KOPT-K1 (cell line): Measurements from ENCODE around the gene PDZD2.

ENCODE experiments used
- H3K27ac ChIP-seq: fragments of 200-600 bp; sonication (generic); 2 replicates; pipeline ENCODE4 v1.5.1; 2016; ENCODE audit warnings: antibody characterized with exemption, mild to moderate bottlenecking, low read depth, low read length; ENCODE audit not compliant: poor library complexity, severe bottlenecking
- H3K36me3 ChIP-seq: fragments of 200-600 bp; sonication (generic); 2 replicates; pipeline ENCODE4 v1.5.1; 2017; ENCODE audit warnings: antibody characterized with exemption, mild to moderate bottlenecking, low read length, moderate library complexity; ENCODE audit not compliant: insufficient read depth
- H3K9me3 ChIP-seq: fragments of 200-600 bp; sonication (generic); 2 replicates; pipeline ENCODE4 v1.5.1; 2017; ENCODE audit warnings: antibody characterized with exemption, low read length, mild to moderate bottlenecking; ENCODE audit not compliant: insufficient read depth, poor library complexity, severe bottlenecking

The PDZD2 gene

DNA sequence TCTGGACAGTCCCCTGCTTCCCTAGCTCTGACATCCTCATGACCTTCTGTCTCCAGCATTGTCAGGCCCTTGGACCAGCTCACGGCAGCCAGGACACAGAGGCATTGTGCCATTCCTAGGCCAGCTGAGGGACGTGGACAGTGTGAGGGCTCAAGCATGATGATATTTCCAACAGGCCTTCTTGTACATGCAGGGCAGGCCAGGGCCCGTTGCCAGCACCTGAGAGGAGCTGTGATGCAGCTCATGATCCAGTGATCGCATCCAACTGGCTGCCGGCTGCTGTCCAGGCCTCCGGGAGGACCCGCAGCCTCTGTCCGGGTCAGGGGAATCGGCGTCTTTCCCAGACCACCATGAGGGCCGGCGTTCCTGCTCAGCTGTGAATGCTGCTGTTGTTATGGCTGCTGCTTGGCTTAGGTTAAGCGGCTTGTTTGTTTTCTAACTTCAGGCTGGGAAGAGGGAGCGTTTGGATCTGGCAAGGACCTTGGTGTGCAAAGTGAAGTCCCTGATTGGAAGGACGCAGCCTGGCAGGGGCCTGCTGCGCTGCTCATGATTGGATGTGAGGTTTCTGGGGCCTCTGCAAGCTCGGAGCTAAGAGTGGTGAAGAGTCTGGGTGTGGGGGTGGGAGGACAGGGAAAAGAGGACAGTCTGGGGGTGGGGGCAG lies 53.8 kb downstream of the PDZD2 start:
- Histone ChIP-seq H3K27ac (no peak overlapping the region), H3K36me3 (no peaks in the 10 kb centered on the region), H3K9me3 (no peaks in the 10 kb centered on the region)

DNA sequence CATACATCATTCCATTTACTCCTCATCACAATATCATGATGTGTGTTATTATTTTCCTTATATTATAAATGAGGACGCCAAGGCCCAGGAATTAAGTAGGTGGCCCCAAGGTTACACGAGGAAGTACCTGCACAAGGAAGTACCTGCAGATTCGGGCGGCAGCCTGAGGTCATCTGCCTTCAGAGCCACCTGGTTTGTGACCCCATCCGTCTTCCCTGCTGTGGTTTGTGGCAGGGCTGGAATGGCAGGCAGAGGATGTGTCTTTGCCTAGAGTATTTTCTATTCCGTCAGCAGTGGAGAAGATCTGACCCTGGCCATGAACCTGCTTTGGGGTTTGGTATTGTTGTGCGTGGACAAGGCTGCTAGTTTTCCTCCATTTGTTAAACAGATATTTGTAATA lies 59.7 kb downstream of the PDZD2 start:
- H3K27ac ChIP-seq, result no peak overlapping the region
- H3K9me3 ChIP-seq, result no peaks in the 10 kb centered on the region
- H3K36me3 ChIP-seq, result no peaks in the 10 kb centered on the region

DNA sequence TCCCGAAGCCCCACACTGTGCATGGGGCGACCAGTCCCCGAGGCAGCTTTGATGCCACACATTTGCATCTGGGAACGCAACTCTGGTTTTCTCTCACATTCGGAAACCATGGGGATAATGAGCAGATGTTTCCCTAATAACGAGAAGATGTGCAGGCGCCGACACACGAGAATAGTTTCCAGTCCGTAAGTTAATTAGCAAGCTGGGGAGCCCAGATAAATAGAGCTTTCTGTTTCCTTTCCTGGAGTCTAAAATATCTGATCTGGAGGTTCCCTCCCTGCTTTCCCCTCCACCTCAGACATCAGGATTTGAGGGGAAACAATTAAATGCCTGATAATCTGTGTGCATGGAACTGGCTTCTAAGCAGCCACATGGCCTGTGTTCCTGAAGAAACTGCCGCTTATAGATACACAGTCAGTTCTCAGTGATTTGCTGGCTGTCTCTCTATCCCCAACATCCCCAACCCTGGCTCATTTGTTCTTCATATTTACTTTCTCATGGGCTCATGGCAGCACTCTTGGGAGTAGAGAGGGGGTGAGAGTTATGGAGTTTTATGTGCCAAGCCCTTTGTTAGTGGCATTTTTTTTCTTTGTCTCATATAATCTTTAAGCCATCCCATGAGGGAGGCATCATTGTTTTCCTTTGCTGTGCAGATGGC lies 62.8 kb downstream of the PDZD2 start:
- no peaks in the 10 kb centered on the region for H3K36me3 ChIP-seq
- no peak overlapping the region for H3K27ac ChIP-seq
- H3K9me3 ChIP-seq, result no peaks in the 10 kb centered on the region

DNA sequence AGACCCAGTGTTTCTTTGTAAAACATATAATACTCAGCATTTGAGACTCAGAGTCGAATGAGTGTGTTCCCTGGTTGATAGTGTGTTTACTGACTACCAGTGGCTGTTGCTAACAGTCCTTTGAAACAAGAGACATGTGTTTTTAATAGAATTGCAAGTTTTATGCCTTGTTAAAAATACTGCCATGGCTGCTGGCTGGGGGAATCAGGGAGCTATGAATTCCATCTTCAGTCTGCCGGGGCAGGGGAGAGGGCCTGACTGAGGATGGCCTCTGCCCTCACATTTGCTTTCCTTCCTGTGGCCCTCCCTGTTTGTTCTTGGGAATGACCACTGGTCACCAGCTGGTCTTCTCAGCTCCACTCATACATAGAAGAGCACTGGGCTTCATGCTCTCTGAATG lies 63.8 kb downstream of the PDZD2 start:
- no peaks in the 10 kb centered on the region for H3K9me3 ChIP-seq
- no peak overlapping the region for H3K27ac ChIP-seq
- H3K36me3 ChIP-seq, result no peaks in the 10 kb centered on the region

DNA sequence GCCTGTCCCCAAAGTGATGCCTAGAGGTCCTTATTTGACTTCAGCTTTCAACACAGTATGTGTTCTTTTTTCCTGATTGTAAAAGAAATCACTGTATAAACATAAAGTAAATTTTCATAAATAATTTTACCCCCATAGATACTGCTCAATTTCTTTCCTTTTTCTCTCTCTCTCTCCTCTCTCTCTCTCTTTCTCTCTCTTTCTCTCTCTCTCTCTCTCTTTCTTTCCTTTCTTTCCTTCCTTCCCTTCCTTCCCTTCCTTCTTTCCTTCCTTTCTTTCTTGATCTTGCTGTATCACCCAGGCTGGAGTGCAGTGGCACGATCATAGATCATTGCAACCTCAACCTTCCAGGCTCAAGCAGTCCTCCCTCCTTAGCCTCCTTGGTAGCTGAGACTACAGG lies 64.8 kb downstream of the PDZD2 start:
- Histone ChIP-seq H3K9me3 (no peaks in the 10 kb centered on the region), H3K27ac (no peak overlapping the region), H3K36me3 (no peaks in the 10 kb centered on the region)

DNA sequence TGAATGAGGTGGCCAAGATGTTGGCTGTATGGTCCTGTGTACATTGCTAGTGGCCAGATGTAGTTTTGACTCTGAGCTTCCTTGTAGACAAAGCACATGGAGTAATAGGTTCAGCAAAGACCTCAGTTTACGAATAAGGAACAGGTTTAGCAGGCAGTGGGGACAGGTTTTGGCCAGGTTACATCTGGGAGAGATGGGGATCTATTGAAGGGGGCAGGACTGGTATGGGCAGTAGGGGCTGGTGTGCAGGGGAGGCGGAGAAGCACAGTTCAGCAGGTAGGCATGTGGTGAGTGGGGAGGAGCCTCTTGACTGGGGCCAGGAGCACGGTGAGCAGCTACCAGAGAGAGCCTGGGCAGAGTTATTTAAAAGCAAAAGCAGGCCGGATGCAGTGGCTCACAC lies 67.3 kb downstream of the PDZD2 start:
- H3K9me3 ChIP-seq, result no peaks in the 10 kb centered on the region
- no peak overlapping the region for H3K27ac ChIP-seq
- no peaks in the 10 kb centered on the region for H3K36me3 ChIP-seq

DNA sequence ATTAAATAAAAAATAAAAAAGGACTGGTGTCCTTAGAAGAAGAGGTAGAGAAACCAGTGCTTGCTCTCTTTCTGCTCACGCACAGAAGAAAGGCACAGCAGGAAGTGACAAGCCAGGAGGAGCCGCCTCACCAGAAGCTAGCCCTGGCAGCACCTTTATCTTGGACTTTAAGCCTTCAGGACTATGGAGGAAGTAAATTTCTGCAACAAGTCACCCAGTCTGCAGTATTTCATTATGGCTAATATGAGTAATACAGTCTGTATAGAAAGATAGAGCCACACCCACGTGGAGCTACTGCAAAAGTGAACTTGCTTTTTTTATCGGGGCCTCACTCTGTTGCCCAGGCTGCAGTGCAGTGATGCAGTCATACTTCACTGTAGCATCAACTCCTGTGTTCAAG lies 68.4 kb downstream of the PDZD2 start:
- no peaks in the 10 kb centered on the region for H3K9me3 ChIP-seq
- H3K36me3 ChIP-seq, result no peaks in the 10 kb centered on the region

DNA sequence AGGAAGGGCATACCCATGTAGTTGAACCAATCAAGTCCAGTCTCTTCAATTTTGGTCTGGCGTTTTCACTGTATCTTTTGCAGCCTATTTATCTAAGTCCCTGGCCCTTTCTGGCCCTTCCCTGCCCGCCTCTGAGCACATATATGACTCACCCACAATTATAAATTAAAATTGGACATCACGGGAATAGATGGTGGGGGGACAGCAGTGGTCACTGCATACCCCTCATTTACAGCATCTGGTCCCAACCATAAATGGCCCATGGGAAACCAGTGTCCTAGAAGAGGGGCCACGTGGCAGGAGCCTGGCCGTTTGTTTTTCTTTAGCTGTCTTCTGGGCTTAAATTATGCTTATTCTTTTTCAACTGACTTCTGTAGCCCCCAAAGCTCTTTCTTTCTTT lies 69.2 kb downstream of the PDZD2 start:
- no peak overlapping the region for H3K27ac ChIP-seq
- no peaks in the 10 kb centered on the region for H3K36me3 ChIP-seq
- no peaks in the 10 kb centered on the region for H3K9me3 ChIP-seq

More for the DNA sequence above, 68.4 kb downstream of the PDZD2 start:
- H3K27ac ChIP-seq, result no peak overlapping the region

DNA sequence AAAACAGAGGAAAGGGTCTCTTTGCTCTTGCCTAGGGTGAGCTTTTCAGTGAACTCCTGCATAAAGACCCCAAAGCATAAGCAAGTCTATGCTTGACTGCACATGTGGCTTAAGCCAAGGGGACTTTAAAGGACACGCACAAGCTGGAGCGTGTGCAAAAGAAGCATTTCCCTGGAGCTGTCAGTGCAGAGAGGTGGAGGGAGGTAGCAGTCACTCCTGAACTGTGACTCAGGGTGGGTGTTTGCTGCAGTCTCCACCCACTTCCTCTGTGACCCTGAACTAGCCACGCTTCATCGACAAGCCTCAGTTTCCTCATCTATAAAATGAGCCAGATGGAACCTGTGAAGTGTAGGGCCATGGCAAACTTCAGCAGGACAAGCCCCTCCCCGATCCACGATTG lies 72.4 kb downstream of the PDZD2 start:
- H3K36me3 ChIP-seq, result no peaks in the 10 kb centered on the region
- no peaks in the 10 kb centered on the region for H3K9me3 ChIP-seq
- H3K27ac ChIP-seq, result no peak overlapping the region

DNA sequence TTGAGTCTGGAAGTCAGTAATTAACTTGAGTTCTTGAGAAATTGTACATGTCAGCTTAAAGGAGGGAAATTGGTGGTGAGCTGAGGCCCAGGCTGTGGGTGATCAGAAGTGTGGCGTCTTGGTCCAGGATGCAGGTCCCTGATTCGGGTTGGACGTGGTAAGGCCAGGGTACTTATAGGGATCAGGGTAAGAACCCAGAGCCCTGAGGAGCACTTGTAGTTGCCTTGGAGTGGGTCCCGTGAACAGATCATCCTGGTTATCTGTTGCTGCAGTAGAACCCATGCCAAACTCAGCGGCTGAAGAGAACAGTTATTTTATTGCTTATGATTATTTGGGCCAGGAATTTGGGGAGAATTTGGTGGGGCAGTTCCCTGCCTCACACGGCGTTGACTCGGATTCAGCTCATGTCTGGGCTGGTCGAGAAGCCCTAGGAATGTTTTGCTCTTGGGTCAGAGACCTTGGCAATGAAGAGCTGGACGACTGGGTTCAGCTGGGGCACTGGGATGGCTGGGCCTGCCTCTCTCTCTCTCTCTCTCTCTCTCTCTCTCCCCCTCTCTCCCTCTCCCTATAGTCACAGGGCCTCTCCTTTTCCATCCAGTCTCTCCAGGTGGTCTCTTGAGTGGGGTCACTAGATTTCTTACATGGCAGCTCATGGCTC lies 73.1 kb downstream of the PDZD2 start:
- Histone ChIP-seq H3K36me3 (no peaks in the 10 kb centered on the region), H3K27ac (no peak overlapping the region), H3K9me3 (no peaks in the 10 kb centered on the region)

DNA sequence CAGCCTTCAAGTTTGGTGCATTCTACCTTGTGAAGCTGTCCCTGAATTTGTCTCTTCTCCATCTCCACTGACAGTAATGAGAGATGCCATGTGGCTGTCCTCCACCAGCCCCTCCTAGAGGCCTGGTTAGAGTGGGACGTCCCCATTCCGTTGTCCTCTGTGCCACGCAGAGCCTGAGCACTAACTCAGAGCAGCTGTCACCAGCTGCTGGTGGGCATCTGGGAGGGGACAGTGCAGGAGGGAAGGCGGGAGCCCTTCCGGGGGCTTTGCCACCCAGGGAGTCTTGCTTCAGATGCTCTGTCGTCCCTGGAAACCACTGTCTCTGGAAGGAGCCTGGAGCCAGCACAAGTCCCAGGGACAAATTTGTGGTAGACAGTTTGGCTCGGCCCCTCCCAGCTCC lies 78.6 kb downstream of the PDZD2 start:
- Histone ChIP-seq H3K27ac (no peak overlapping the region), H3K9me3 (no peaks in the 10 kb centered on the region), H3K36me3 (no peaks in the 10 kb centered on the region)

DNA sequence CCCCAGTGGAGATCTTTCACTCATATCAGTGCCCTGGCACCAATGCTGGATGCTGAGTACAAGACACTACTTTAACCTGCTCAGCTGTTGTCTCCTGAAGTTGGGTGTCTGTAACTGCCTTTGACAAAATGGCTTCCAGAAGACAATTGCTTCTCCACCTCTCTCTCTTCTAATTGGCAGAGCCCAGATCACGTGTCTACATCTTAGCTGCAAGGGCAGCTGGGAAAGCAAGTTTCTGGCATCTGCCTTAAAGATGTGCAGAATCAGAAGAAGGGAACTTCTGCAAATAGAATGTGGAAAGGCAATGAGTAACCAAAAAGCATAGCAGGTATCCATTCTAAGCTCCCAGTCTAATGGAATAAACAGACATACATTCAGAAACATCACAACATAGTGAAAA lies 81.1 kb downstream of the PDZD2 start:
- Histone ChIP-seq H3K36me3 (no peaks in the 10 kb centered on the region), H3K27ac (no peak overlapping the region), H3K9me3 (no peaks in the 10 kb centered on the region)

DNA sequence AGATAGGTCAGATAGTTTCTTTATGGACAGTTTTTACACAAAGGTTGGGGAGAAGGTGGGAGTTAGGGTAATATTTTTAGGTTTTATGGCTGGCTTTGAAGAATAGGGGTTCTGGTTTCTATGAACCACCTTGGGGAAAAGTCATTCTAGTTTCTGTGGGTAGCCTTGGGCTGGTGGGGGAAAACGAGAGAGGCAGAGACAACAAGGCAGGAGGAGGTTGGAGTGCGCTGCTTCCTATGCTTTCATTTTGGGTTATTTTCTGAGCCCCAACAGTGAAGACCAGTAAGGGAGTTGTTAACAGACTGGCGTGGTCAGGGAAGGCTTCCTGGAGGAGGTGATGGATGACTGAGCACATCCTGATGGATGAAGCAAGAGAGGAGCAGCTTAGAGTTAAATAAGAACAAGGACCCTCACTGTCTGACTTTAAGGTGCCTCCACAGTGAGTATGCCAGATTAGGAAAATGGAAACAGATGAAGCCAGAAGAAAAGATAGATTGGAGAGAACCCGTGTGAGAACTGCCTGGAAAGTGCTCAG lies 81.9 kb downstream of the PDZD2 start:
- H3K9me3 ChIP-seq, result no peaks in the 10 kb centered on the region
- H3K27ac ChIP-seq, result no peak overlapping the region
- no peaks in the 10 kb centered on the region for H3K36me3 ChIP-seq

DNA sequence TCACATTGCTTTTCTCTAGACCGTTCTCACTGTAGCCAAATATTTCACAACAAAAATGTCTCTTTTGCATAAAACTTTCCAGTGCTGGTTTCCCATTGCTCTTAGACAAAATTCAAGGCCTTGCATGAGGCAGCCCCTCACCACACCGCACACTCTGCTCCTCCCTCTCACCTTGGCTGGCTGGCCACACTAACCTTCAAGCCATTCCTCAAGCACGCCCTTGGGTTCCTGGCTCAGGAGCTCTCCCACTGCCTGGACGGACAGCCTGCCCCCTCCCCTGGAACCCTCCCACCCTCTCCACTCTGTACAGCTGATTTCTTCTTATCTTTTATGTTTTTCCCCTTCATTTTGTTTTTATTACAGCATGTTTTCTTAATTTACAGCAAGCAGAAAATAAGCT lies 83.2 kb downstream of the PDZD2 start:
- no peaks in the 10 kb centered on the region for H3K9me3 ChIP-seq
- H3K27ac ChIP-seq, result no peak overlapping the region
- no peaks in the 10 kb centered on the region for H3K36me3 ChIP-seq

DNA sequence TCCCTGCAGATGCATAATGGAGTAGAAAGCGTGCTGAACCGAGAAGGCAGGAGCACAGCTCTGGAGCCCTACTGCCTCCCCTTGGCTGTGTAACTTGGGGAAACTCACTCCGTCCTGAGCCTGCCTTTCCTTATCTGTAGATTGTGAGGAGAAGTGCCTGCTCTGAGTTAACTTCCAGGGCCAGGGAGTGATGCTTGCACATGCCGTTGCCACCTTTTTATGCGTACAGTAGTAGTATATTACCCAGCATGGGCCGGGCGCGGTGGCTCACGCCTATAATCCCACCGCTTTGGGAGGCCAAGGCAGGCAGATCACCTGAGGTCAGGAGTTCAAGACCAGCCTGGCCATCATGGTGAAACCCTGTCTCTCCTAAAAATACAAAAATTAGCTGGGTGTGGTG lies 87.1 kb downstream of the PDZD2 start:
- Histone ChIP-seq H3K27ac (no peak overlapping the region), H3K36me3 (no peaks in the 10 kb centered on the region), H3K9me3 (no peaks in the 10 kb centered on the region)

DNA sequence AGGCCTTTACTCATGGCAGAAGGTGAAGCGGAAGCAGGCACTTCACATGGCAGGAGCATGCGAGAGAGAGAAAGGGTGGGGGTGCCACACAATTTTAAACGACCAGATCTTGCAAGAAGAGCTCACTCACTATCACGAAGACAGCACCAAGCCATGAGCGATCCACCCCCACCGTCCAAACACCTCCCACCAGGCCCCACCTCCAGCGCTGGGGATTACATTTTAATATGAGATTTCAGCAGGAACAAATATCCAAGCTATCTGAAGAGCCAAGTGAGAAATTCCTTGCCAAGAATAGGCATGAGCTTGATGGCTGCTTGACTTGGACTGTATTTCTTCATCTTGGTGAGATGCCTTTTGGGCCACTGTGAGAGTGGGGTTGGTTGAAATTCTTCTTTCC lies 88.0 kb downstream of the PDZD2 start:
- Histone ChIP-seq H3K36me3 (no peaks in the 10 kb centered on the region), H3K27ac (no peak overlapping the region), H3K9me3 (no peaks in the 10 kb centered on the region)
